ENCODE results near the gene SLC6A19. TPM values are rescaled to one million over a fixed set of nuclear protein-coding genes. Genes with fewer than 3 reads are reported as not detected.

The SLC6A19 gene
- total and polyA plus RNA-seq, 4 donors: 0.17 to 4.9 (median 0.91) TPM

DNA sequence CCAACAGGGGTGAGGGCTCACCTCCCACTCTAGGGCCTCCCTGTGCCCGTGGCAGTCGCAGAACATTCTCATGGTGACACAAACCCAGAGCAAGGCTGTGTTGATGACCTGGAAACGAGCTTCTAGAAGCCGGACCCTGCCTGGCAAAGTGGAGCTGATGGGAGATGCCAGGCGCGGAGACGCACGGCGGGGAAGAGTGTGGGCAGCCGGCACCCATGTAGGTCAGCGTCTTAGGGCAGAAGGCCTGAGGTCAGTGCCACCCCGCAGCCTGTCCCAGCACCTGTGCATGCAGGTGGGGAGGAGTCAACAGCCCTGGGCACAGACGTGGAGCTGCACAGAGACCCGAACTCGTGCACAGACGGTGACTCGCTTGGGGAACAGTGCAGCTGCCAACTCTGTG lies 29.2 kb downstream of the SLC6A19 start:
- H3K9ac ChIP-seq (ENCODE audit: low read depth in 1 of 2, low read length in 2 of 2): no peak overlapping the region
- H3K4me3 ChIP-seq (ENCODE audit: low read depth in 1 of 3, low read length in 3 of 3): no peak overlapping the region
- no peak for DNase-seq (ENCODE audit: low spot score)
- TF ChIP-seq, protein P1, sequence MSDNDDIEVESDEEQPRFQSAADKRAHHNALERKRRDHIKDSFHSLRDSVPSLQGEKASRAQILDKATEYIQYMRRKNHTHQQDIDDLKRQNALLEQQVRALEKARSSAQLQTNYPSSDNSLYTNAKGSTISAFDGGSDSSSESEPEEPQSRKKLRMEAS (IDR thresholded peaks at IDR 0.05): no peak
- no peak for TF ChIP-seq FOXA1 (IDR thresholded peaks at IDR 0.05)
- TF ChIP-seq FOXA2 (IDR thresholded peaks at IDR 0.05): no peak
- TF ChIP-seq GABPA (IDR thresholded peaks at IDR 0.05 in 1 of 2, conservative IDR thresholded peaks at IDR 0.05 in 1 of 2): no peak
- no peak for TF ChIP-seq HNF4G (IDR thresholded peaks at IDR 0.05)
- no peak for TF ChIP-seq NR2F2 (IDR thresholded peaks at IDR 0.05)
- no peak for TF ChIP-seq HNF4A (conservative IDR thresholded peaks at IDR 0.05)
- TF ChIP-seq EGR1 (IDR thresholded peaks at IDR 0.05; ENCODE audit: low read depth in 2 of 2): no peak
- TF ChIP-seq, protein P2, sequence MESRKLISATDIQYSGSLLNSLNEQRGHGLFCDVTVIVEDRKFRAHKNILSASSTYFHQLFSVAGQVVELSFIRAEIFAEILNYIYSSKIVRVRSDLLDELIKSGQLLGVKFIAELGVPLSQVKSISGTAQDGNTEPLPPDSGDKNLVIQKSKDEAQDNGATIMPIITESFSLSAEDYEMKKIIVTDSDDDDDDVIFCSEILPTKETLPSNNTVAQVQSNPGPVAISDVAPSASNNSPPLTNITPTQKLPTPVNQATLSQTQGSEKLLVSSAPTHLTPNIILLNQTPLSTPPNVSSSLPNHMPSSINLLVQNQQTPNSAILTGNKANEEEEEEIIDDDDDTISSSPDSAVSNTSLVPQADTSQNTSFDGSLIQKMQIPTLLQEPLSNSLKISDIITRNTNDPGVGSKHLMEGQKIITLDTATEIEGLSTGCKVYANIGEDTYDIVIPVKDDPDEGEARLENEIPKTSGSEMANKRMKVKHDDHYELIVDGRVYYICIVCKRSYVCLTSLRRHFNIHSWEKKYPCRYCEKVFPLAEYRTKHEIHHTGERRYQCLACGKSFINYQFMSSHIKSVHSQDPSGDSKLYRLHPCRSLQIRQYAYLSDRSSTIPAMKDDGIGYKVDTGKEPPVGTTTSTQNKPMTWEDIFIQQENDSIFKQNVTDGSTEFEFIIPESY (IDR thresholded peaks at IDR 0.05): no peak
- TF ChIP-seq SP1 (IDR thresholded peaks at IDR 0.05): no peak
- TF ChIP-seq, protein P3, sequence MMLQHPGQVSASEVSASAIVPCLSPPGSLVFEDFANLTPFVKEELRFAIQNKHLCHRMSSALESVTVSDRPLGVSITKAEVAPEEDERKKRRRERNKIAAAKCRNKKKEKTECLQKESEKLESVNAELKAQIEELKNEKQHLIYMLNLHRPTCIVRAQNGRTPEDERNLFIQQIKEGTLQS (IDR thresholded peaks at IDR 0.05): no peak
- H3K4me1 ChIP-seq (ENCODE audit: control insufficient read depth in 4 of 4, insufficient read depth in 4 of 4, low read length in 3 of 4): no peaks in the 10 kb centered on the region
- no peaks in the 10 kb centered on the region for H3K36me3 ChIP-seq (ENCODE audit: control insufficient read depth in 4 of 4, insufficient read depth in 3 of 4, low read depth in 1 of 4, low read length in 3 of 4)
- no peaks in the 10 kb centered on the region for H3K27me3 ChIP-seq (ENCODE audit: control insufficient read depth in 4 of 4, insufficient read depth in 4 of 4, low read length in 3 of 4)
- 91% methylated on average over 17 of the region's 17 CpGs for WGBS
- H3K27ac ChIP-seq (ENCODE audit: low read depth in 1 of 2, low read length in 2 of 2): no peak overlapping the region
- peaks cover 0 to 5% (median 3%) of the 10 kb centered on the region in 4 donors for H3K9me3 ChIP-seq (ENCODE audit: control insufficient read depth in 4 of 4, low read length in 3 of 4)

DNA sequence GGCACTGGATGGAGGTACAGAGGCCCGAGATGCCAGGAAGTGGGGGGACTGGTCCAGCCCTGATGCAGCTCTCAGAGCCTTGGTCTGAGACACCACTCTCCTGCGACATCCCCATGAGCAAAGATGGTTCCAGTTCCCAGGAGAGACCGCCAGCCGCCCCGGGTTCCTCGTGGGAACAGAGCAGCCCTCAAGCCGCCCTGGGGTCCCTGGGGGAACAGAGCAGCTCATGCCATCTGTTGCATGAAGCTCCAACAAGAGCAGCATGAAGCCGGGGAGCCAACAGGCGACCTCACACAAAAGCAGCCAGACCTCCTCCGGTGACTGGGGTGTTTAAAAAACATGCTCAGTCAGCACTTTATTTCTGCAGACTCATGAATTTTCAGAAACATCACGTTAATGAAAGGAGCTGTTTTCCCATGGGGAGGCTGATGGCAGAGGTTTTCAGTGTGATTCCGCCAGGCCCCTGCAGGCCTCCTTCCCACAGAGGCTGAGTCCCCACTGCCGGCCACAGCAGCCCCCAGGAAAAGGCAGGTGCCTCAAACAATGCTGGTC lies 30.0 kb downstream of the SLC6A19 start:
- no peak for DNase-seq (ENCODE audit: low spot score)
- Histone ChIP-seq H3K27ac (ENCODE audit: low read depth in 1 of 2, low read length in 2 of 2) (no peak overlapping the region), H3K4me1 (ENCODE audit: control insufficient read depth in 4 of 4, insufficient read depth in 4 of 4, low read length in 3 of 4) (no peaks in the 10 kb centered on the region), H3K9me3 (ENCODE audit: control insufficient read depth in 4 of 4, low read length in 3 of 4) (peaks cover 0 to 6% (median 3%) of the 10 kb centered on the region in 4 donors), H3K36me3 (ENCODE audit: control insufficient read depth in 4 of 4, insufficient read depth in 3 of 4, low read depth in 1 of 4, low read length in 3 of 4) (no peaks in the 10 kb centered on the region), H3K27me3 (ENCODE audit: control insufficient read depth in 4 of 4, insufficient read depth in 4 of 4, low read length in 3 of 4) (no peaks in the 10 kb centered on the region), H3K9ac (ENCODE audit: low read depth in 1 of 2, low read length in 2 of 2) (no peak overlapping the region), H3K4me3 (ENCODE audit: low read depth in 1 of 3, low read length in 3 of 3) (no peak overlapping the region)
- TF ChIP-seq RXRA (IDR thresholded peaks at IDR 0.05): no peak
- TF ChIP-seq FOXA2 (IDR thresholded peaks at IDR 0.05): no peak
- no peak for TF ChIP-seq RAD21 (IDR thresholded peaks at IDR 0.05)
- TF ChIP-seq, protein P1 (IDR thresholded peaks at IDR 0.05): no peak
- TF ChIP-seq FOXA1 (IDR thresholded peaks at IDR 0.05): no peak
- 82% methylated on average over 13 of the region's 13 CpGs for WGBS

DNA sequence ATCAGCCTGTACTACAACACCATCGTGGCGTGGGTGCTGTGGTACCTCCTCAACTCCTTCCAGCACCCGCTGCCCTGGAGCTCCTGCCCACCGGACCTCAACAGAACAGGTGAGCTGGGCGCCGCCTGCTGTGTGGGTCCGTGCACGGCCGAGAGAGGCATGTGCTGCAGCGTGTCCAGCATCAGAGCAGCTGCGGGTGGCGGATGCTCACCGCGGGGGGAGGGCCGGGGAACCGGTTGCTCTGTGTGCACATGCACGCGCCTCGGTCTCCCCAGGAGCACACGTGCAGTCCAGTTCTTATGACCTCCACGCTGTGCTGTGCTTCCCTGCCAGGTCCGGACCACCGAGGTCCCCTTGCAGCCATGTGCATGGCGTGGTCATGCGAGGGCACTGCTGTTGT lies 31.4 kb downstream of the SLC6A19 start:
- WGBS: 94% methylated on average over 25 of the region's 25 CpGs
- Histone ChIP-seq H3K36me3 (ENCODE audit: control insufficient read depth in 4 of 4, insufficient read depth in 3 of 4, low read depth in 1 of 4, low read length in 3 of 4) (no peaks in the 10 kb centered on the region), H3K27ac (ENCODE audit: low read depth in 1 of 2, low read length in 2 of 2) (no peak overlapping the region), H3K9me3 (ENCODE audit: control insufficient read depth in 4 of 4, low read length in 3 of 4) (peaks cover 0 to 6% (median 3%) of the 10 kb centered on the region in 4 donors), H3K4me1 (ENCODE audit: control insufficient read depth in 4 of 4, insufficient read depth in 4 of 4, low read length in 3 of 4) (no peaks in the 10 kb centered on the region), H3K9ac (ENCODE audit: low read depth in 1 of 2, low read length in 2 of 2) (no peak overlapping the region), H3K4me3 (ENCODE audit: low read depth in 1 of 3, low read length in 3 of 3) (no peak overlapping the region), H3K27me3 (ENCODE audit: control insufficient read depth in 4 of 4, insufficient read depth in 4 of 4, low read length in 3 of 4) (no peaks in the 10 kb centered on the region)
- no peak for DNase-seq (ENCODE audit: low spot score)
- TF ChIP-seq, protein P3 (IDR thresholded peaks at IDR 0.05): no peak
- TF ChIP-seq, protein P2 (IDR thresholded peaks at IDR 0.05): no peak
- no peak for TF ChIP-seq YY1 (IDR thresholded peaks at IDR 0.05)
- no peak for TF ChIP-seq TAF1 (conservative IDR thresholded peaks at IDR 0.05)
- TF ChIP-seq, protein P4, sequence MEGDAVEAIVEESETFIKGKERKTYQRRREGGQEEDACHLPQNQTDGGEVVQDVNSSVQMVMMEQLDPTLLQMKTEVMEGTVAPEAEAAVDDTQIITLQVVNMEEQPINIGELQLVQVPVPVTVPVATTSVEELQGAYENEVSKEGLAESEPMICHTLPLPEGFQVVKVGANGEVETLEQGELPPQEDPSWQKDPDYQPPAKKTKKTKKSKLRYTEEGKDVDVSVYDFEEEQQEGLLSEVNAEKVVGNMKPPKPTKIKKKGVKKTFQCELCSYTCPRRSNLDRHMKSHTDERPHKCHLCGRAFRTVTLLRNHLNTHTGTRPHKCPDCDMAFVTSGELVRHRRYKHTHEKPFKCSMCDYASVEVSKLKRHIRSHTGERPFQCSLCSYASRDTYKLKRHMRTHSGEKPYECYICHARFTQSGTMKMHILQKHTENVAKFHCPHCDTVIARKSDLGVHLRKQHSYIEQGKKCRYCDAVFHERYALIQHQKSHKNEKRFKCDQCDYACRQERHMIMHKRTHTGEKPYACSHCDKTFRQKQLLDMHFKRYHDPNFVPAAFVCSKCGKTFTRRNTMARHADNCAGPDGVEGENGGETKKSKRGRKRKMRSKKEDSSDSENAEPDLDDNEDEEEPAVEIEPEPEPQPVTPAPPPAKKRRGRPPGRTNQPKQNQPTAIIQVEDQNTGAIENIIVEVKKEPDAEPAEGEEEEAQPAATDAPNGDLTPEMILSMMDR (IDR thresholded peaks at IDR 0.05; ENCODE audit: low read depth, low read length, missing input control): no peak
- no peak for TF ChIP-seq SP1 (IDR thresholded peaks at IDR 0.05)
- no peak for TF ChIP-seq RAD21 (IDR thresholded peaks at IDR 0.05)
- TF ChIP-seq FOXA2 (IDR thresholded peaks at IDR 0.05): no peak
- TF ChIP-seq, protein P5, sequence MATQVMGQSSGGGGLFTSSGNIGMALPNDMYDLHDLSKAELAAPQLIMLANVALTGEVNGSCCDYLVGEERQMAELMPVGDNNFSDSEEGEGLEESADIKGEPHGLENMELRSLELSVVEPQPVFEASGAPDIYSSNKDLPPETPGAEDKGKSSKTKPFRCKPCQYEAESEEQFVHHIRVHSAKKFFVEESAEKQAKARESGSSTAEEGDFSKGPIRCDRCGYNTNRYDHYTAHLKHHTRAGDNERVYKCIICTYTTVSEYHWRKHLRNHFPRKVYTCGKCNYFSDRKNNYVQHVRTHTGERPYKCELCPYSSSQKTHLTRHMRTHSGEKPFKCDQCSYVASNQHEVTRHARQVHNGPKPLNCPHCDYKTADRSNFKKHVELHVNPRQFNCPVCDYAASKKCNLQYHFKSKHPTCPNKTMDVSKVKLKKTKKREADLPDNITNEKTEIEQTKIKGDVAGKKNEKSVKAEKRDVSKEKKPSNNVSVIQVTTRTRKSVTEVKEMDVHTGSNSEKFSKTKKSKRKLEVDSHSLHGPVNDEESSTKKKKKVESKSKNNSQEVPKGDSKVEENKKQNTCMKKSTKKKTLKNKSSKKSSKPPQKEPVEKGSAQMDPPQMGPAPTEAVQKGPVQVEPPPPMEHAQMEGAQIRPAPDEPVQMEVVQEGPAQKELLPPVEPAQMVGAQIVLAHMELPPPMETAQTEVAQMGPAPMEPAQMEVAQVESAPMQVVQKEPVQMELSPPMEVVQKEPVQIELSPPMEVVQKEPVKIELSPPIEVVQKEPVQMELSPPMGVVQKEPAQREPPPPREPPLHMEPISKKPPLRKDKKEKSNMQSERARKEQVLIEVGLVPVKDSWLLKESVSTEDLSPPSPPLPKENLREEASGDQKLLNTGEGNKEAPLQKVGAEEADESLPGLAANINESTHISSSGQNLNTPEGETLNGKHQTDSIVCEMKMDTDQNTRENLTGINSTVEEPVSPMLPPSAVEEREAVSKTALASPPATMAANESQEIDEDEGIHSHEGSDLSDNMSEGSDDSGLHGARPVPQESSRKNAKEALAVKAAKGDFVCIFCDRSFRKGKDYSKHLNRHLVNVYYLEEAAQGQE (IDR thresholded peaks at IDR 0.05): no peak
